ENCODE results near the gene PCDHB4.
"Not testable (repeated sequence)": the region's sequence is repeated elsewhere in the genome, so short reads cannot be mapped to it uniquely, and the experiment has no call there.

The PCDHB4 gene

DNA sequence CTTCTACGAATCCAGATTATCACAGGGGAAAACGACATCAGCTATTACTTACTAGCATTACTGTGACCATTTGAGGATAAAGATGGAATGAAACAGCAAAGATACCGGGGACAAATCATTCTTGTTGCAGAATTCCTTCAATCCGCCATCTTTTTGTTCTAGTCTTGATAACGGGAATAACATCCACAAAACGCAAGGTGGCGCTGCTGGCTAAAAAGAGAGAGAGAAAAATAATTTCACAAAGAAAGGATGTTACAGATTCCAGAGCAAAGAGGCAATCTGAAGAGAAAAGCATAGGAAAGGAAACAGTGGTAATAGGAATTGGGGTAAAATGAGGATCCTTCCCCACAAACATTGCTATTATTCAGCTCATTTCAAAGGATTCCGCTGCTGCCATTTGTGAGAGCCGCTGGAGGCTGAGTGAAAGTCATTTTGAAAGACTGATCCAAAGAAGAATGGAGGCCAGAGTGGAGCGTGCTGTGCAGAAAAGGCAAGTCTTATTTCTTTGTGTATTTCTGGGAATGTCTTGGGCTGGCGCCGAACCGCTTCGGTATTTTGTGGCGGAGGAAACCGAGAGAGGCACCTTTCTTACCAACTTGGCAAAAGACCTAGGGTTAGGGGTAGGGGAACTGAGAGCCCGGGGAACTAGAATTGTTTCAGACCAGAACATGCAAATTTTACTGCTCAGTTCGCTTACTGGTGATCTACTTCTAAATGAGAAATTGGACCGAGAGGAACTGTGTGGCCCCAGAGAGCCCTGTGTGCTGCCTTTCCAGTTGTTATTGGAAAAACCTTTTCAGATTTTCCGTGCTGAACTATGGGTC, 51.0 kb downstream of the PCDHB4 start, which contains the start of gene PCDHB7:
Gene PCDHB7 (plus strand): TSS at position 264 of the 824 bp plus-strand sequence. CDS start 192 bp downstream, at position 456.
- H3K27me3 ChIP-seq, result peaks cover 3 to 4% of the 10 kb centered on the region in 2 donors
- H3K9me3 ChIP-seq, result peaks cover 0 to 57% (median 39%) of the 10 kb centered on the region in 3 donors
- no peak for DNase-seq
- peak; percentile 31 to 34 for TF ChIP-seq CTCF (IDR thresholded peaks at IDR 0.05)
- intact Hi-C loops (cut with DNase I; ENCODE audit: low total_unique reads), result no loop called here
- H3K27ac ChIP-seq, result no peak within 1 kb of the TSS
- H3K4me3 ChIP-seq, result peak within 1 kb of the TSS; percentile 27 to 33
- H3K36me3 ChIP-seq, result peaks cover 0 to 13% (median 12%) of the 10 kb centered on the region in 3 donors
- H3K4me1 ChIP-seq, result no peaks in the 10 kb centered on the region

- H3K27ac ChIP-seq; H3K4me3 ChIP-seq; intact Hi-C loops (cut with DNase I; ENCODE audit: low total_unique reads); H3K27me3 ChIP-seq; DNase-seq; H3K4me1 ChIP-seq: not testable (repeated sequence)
- peaks cover 0 to 14% (median 13%) of the 10 kb centered on the region in 3 donors for H3K36me3 ChIP-seq
- peaks cover 4 to 65% (median 55%) of the 10 kb centered on the region in 3 donors for H3K9me3 ChIP-seq
These were observed 52.9 kb downstream of the PCDHB4 start for GRCh38 chr5:141174291-141175104.

All from tibial artery (tissue), 4 donors.